T-helper 22 cell (primary cell): Measurements from ENCODE around the gene TMPRSS5.
"Not testable (repeated sequence)": the region's sequence is repeated elsewhere in the genome, so short reads cannot be mapped to it uniquely, and the experiment has no call there.

Source experiments
- DNase-seq: peaks from one replicate; pipeline ENCODE4 v3.0.0-alpha.2; 2020; ENCODE audit warnings: low read depth

The TMPRSS5 gene

DNA sequence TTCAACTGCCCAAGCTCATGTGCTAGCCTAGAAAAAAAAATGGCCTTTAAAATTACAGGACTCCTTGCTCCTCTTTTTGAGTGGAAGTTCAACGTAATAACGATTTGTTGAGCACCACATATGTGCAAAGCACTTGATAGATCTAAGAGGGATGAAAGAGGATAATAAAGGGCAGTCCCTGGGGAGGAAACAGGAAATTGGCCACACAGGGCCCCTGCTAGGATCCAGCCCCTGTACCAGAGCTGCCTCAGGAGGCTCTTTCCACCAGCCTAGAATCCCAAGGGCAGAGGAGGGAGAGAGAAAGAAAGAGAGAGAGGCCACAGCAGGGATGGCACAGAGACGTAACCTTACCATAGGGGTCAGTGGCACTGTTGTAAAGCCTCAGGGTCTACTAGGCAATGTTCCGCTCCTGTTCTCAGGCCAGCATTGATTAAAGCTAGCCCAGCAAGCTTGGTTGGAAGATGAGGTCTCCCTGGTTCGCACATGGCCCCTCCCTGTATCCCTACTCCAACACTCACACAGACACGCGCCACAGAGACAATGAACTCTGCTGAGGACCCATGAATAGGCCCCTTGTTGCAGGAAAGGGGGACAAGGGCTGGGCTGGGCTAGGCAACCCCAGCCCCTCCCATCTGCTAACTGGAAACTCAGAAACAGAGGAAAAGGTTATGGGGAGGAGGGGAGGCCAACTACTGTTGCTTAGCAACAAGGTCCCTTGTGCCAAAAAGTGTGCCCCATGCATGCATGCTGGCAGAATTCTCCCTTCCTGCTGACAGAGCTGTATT, at the start of gene TMPRSS5:
TSS of gene TMPRSS5 (minus strand) at position 438 of the 785 bp plus-strand sequence. CDS start at position 354, 84 bp downstream.
- DNase-seq: no peak

DNA sequence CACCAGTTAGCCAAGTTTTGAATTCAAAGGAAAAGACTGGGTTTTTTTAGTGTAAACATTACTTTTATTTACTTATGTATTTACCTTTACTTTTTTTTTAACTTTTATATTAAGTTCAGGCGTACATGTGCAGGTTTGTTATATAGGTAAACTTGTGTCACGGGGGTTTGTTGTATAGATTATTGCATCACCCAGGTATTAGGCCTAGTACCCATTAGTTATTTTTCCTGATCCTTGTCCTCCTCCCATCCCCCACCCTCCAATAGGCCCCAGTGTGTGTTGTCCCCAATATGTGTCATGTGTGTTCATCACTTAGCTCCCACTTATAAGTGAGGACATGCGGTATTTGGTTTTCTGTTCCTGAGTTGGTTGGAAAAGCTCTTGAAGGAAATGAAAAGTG, 46.8 kb upstream of the TMPRSS5 start:
- DNase-seq: no peak

DNA sequence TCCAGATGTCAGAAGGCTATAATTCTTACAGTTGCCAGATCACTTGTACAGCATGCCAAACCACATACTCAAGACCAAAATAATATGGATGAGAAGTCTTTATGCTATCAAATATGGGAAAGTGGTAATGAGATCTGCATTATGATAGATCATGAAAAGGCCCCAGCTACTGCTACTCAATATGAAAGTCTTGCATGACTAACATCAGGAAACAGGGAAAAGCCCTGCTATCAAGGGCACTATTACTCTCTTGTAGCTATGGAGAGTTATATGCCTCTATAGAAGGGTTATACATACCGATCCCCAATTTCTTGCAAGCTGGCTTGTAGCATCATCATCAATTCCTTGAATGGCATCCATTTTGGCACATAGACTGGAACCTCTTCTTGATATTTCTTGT, 30.2 kb upstream of the TMPRSS5 start:
- no peak for DNase-seq

DNA sequence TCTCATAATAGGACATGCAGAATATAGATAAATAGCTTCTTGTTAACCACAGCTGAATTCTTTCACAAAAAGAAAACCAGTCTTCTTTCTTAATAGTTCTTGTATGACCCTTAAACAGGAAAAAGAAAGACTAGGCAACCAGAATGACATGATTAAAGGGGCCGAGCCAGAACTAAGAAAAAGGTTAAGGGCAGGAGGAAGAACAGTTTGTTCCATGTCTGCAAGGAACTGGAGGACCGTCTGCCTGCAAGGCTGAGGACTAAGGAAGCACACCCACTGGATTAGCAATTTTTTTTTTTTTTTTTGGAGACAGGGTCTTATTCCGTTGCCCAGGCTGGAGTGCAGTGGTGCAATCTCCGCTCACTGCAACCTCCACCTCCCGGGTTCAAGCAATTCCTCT, 26.0 kb upstream of the TMPRSS5 start:
- DNase-seq: no peak

GRCh38 chr11:113730887-113731726, 25.0 kb upstream of the TMPRSS5 start:
- no peak for DNase-seq

DNA sequence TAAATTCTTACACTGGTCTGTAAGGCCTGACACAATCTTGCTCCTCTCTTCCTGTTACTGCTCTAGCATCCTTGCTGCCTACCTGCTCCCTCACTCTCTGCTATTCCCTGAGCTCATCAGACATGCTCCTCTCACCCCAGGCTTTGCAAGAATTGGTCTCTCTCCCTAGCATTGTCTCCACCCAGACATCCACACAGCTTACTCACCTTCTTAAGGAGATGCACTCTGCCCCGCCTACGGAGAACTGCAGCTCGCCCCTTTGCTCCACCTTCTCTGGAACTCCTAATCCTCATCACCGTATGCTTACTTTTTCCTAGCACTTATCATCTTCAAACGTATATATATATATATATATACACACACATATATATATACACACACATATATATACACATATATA, 23.3 kb upstream of the TMPRSS5 start:
- DNase-seq: no peak

DNA sequence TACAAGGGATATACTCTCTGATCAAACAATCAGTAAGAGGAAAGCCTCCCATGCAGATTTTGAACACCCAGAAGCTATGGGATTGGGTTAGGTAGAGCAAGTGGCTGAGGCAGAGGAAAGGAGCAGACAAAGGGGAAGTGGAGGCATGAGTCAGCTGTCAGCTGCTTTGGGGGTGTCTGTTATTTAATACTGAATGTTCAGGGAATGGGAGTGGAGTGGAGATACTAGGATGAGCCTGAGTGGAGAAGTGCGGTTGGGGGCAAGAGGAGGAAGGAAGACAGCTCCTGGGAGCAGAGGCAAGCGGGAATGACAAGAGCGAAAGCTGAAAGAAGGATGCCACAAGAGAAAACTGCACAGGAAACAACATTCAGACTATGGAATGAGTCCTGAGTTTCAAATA, 22.7 kb upstream of the TMPRSS5 start:
- DNase-seq: no peak

DNA sequence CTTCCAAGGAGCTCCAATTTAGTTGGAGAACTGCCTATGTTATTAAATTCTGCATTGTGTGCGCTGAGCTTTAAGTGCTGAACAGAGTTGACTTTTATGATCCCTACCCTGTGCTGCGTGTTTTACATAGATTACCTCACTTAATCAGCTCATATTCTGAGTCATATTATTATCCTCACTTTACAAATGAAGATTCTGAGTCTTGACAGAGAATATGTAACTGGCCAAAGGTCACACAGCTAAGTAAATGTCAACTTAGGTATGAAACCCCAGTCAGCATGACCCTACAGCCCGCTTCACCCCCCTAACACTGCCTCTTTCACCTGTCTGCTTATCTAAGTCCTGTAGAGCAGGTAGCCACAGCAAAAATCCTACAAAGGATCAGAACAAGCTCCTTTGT, 19.8 kb upstream of the TMPRSS5 start:
- DNase-seq: no peak

DNA sequence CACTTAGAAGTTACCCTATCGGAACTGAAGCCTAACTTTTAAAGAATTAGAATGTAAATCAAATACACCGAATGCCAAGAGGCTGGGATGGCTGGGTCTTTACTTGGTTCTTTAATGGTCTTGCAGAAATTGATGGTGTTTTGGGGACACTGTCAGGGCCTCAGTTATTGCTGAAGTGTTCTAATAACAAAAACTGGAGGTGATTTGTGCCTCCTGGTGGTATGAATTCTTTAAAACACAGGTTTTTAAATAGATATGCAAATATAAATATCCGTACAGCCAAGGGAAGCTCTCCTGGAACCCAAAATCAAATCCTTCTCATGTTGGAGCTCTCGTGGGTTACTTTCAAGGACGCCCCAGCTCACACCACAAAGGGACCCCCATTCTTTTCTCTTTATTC, 19.3 kb upstream of the TMPRSS5 start:
- no peak for DNase-seq

GRCh38 chr11:113724778-113725177, 18.7 kb upstream of the TMPRSS5 start:
- no peak for DNase-seq

- no peak for DNase-seq
Measured at GRCh38 chr11:113723787-113724186, 17.7 kb upstream of the TMPRSS5 start.

GRCh38 chr11:113722934-113723333, 16.8 kb upstream of the TMPRSS5 start:
- no peak for DNase-seq

DNA sequence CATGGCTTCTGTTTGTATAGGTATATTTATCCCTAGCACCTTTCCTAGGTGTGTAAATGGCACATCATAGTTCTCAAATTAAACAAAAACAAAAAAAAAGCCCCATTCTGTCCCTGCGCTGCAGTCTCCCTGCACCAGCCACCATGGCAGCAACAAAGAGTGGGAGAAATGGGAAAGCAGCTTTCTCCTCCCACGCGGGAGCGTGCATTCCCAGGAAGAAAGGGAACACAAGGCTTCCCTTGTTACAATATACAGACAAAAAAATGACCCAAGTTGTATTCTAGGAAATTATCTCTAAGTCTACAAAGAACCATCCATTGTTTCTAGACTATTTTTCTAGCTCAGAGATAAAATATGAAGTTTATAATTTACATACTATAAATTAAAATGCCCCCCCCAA, 16.1 kb upstream of the TMPRSS5 start:
- DNase-seq: no peak

DNA sequence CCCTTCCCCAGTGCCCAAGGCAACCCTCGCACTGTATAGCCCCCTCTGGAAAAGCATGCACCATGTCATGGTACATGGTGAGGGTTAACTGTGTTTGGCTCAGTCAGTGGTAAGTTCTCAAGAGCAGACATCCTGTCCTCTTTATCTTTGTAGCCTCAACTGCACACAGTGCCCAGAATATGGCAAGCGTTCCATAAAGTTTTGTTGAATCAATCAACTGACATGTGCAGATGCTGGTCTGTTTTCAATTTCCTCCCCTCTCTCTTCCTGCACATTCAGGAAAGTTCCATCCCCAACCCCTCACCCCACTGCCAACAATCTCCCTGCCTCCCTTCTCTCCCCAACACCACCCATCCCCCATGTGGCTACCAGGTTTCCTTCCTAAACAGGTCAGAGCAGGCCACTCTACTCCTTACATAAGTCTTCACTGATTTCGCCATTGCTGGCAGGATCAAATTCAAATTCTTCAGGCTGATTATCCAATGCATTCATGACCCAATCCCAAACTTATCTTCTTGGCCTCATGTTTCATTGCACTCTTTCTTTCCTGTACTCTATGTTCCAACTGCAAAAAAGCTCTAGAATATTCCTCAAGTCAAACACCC, 15.5 kb upstream of the TMPRSS5 start:
- no peak for DNase-seq

- DNase-seq: not testable (repeated sequence)
Measured at GRCh38 chr11:113720478-113720877, 14.4 kb upstream of the TMPRSS5 start.

- DNase-seq: no peak
Measured at GRCh38 chr11:113715882-113716625, 9.9 kb upstream of the TMPRSS5 start.

DNA sequence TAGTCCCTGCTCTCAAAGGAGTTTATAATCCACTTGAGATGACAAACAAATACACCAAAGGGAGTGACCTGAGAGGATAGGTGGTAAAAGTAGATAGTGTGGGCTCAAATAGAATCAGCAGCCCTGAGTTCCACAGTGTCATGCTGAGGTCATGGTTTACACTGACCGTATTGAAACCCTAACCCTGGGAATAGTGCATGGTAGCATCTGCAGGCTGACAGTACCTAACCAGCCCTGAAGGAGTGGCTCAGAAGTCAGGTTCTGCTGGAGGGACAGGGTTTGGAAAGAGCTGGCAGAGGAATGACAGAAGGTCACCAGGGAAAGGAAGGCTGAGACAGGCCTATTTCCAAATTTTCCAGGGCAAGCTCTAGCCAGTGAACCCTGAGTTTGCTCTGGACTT, 9.2 kb upstream of the TMPRSS5 start:
- DNase-seq: no peak

DNA sequence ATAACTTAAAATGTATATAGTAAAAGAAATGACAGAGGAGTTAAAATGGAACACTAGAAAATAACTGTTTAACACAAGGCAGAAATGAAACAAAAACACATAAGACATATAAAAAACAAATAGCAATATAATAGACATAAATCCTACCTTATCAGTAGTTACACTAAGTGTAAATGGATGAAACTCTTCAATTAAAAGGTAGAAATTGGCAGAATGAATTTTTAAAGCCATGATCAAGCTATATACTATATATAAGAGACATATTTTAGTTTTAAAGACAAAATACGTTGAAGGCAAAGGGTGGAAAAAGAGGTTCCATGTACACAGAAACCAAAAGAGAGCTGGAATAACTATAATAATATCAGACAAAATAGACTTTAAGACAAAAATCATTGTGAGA, 4.9 kb upstream of the TMPRSS5 start:
- no peak for DNase-seq

- not testable (repeated sequence) for DNase-seq
Measured at GRCh38 chr11:113703551-113703950, 2.6 kb downstream of the TMPRSS5 start.

DNA sequence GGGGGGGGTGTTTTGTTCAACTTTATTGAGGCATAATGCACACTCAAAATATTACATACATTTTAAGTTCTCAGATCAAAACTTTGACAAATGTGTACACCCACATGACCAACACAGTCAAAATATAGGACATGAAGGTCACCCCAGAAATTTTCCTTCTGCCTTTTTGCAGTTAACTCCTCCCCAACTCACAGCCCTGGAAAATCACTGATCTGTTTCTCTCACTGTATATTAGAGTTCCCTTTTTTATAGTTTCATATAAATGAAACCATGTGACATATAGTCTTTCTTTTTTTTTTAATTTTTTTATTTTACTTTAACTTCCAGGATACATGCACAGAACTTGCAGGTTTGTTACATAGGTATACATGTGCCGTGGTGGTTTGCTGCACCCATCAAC, 4.6 kb downstream of the TMPRSS5 start:
- DNase-seq: no peak

DNA sequence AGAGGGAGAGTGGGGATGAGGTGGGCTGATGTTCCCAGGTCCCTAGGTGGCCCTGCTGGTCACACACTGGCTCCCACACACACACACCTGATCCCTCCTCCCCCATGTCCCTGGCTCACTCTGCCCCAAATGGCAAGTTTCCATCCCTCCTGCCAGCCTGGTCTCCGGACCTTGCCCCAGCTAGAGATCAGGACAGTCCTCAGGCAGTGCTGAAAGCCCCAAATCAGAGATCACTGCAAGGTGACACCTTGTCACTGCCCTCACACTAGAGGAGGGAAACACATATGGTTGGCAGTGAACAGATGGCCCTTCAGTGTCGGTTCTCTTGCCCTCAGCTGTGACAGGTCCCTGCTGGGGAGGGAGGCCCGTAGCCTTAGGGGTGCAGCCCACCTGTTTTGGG, 7.6 kb downstream of the TMPRSS5 start:
- DNase-seq: no peak

DNA sequence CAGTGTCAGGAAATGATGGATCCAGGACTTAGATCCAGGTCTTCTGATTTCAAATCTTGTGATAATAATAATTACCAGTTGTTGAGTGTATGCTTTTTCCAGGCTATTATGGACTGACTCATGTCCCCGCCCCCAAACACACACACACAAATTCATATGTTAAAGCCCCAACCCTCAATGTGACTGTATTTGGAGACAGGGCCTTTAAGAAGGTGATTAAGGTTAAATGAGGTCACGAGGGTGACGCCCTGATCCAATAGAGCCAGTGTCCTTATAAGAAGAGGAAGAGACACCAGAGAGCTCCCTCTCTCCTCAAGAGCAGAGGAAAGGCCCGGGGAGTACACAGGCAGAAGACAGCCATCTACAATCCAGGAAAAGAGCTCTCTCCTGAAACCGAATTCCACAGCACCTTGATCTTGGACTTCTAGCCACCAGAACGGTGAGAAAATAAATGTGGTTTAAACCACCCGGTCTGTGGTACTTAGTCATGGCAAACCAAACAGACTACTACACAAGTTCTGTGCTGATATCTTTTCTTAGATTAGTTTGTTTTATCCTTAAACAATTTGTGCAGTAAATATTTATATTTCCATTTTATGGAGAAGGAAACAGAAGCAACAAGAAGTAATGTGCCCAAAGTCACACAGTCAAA, 8.2 kb downstream of the TMPRSS5 start:
- DNase-seq: no peak
